Tongue (tissue), 2 donors: ENCODE data around the gene TSPAN31. TPM values are rescaled to one million over a fixed set of nuclear protein-coding genes. Genes with fewer than 3 reads are reported as not detected.

Experiments used
- DNase-seq: peaks from one replicate; pipeline ENCODE4 v3.0.0-alpha.2; 2015
- total RNA-seq: library from RNA; depleted of rRNA; stranded (reverse); fragments of >200 nt; gene quantifications from one replicate; pipeline ENCODE4 v1.2.3, GENCODE V29; 2014

The TSPAN31 gene
- total RNA-seq, 1 donor from 2014 or later, result 57.0 TPM

DNA sequence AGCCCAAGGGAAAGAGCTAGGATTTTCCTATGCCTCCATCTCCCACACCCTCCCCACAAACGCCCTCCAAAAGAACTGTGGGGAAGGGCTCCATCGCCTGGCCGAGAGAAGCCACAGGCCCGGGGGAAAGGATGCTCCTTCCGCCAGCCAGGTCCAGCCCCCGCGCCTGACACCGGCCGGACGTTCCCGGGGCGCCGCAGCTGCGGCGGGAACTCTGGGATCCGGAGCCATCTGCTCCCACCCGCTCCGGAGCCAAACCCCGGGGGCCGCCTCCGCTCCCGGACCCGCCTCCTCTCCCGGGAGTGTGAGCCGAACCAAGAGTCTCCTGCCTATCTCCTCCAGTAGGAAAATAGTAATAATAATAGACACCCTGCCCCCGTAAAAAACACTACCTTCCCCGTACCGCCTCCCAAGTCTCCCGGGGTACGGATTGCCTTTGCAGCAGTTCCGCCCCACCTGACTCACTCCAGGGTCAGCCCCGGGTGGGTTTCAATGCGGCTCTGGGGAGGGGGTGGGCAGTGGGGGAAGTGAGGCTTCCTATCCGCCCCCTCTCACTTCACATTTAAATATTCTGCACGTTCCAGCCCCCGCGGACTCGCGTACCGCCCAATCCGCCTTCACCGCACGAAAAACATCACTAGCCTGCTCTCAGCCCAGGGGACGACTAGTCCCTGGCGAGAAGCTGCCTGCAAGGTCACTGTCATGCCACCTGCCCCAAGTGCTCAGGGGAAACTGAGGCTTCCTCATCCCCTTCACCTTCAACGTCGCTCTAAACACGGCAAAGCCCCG, 8.7 kb upstream of the TSPAN31 start:
- peak; percentile 77 for DNase-seq

DNA sequence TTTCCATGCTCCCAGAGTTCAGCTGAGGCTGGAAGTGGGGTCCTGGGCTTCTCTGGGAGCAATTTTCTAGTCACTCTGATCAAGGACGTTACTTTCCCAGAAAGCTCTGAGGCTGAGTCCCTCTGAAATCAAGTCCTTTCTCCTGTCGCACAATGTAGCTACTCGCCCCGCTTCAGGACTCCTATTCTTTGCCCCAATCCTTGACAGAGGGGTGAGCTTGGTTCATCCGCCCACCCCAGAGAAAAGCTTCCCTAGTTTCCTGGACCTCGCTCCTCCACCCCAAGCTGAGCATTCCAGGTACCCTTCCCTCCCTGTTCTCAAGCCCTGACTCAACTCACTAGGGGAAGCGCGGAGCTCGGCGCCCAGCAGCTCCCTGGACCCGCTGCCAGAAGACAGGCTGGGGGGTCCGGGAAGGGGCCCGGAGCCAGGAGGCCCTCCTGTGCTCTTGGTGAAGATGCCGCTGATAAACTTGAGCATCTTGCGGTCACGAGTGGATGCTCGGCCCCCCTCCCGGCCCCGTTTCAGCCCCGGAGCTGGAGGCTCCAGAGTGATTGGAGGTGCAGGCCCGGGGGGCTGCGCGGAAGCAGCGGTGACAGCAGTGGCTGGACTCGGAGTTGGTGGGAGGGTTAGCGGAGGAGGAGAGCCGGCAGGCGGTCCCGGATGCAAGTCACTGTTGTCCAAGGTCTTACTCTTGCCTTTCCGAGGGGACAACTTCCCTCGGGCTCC, 7.9 kb upstream of the TSPAN31 start:
- no peak for DNase-seq

DNA sequence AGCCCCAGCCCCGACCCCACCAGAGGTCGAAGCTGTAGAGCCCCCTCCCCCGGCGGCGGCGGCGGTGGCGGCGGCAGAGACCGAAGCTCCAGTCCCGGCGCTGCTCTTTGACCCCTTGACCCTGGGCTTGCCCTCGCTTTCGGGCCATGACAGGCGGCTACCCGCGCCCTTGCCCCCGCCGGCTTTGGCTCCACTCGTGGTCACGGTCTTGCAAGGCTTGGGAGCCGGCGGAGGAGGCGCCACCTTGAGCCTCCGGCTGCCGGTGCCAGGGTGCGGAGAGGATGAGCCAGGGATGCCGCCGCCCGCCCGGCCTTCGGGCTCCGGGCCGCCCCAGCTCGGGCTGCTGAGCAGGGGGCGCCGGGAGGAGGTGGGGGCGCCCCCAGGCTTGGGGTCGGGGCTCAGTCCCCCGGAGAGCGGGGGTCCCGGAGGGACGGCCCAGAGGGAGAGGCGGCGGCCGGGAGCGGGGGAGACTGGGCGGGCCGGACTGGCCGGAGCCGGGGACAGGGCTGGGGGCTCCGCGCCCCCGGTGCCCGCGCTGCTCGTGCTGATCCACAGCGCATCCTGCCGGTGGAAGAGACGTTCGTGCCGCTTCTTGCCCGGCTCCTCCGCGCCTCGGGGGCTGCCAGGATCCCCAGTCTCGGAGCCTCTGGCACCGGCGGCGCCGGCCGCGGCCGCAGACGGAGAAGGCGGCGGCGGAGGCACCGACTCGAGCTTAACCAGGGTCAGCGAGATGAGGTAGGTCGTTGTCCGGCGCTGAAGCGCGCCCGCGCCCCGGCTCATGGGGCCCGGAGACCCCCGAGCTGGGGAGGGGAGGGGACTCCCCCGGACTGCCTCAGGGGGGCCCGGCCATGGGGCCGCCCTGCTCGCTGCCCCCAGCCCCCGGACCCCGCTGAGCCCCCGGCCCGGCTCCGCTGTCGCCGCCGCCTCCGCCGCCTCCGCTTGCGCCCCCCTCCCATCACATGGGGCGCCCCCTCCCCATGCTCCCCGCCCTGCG, 7.1 kb upstream of the TSPAN31 start:
- peak; percentile 66 for DNase-seq

DNA sequence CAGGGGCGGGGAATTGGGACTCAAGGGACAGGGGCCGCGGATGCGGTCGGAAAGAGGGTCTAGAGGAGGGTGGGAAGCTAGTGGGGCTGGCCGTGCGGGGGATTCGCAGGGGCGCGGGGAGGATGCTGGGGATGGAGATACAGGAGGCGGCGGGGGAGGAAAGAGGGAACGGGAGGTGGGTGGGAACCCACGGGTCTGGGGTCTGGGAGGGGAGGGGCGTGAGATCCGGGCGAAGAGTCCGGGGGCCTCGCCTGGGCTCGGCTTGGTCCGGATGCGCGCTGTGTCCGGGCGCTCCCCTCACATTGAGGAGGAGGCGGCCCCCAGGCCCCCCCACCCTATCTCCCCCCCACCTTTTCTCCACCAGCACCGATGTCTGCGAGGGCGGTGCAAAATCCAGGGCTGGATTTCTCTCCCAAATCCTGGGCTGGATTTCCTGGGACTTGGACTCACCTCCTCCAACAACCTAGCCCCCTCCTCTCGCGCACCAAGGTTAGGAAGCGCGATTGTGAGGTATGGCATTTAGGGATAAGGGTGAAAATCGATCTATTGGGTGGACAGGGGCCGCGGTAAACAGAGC, 6.1 kb upstream of the TSPAN31 start, which contains the start of gene AGAP2:
TSS of gene AGAP2 (minus strand) at position 82 of the 577 bp plus-strand sequence. CDS start 496 bp downstream, outside the sequence.
- peak; percentile 73 for DNase-seq

DNA sequence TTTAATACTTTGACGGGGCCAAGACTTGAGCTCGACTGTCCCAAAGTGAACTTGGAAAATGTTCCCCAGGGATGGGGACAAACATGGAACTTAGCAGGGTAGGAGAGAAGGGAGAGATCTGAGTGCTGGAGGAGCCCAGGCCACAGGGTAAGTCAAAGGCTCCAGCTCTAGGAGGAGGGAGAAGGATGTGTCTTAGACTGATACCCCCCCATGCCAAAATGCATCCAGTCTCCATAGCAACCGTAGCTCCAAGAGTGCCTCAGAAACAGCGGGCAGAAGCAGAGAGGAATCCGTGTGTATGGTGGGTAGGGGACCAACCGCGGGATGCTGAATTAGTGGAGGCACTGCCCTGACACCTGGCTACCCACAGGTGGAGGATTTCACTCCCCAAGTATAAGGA, 5.5 kb upstream of the TSPAN31 start:
- no peak for DNase-seq

DNA sequence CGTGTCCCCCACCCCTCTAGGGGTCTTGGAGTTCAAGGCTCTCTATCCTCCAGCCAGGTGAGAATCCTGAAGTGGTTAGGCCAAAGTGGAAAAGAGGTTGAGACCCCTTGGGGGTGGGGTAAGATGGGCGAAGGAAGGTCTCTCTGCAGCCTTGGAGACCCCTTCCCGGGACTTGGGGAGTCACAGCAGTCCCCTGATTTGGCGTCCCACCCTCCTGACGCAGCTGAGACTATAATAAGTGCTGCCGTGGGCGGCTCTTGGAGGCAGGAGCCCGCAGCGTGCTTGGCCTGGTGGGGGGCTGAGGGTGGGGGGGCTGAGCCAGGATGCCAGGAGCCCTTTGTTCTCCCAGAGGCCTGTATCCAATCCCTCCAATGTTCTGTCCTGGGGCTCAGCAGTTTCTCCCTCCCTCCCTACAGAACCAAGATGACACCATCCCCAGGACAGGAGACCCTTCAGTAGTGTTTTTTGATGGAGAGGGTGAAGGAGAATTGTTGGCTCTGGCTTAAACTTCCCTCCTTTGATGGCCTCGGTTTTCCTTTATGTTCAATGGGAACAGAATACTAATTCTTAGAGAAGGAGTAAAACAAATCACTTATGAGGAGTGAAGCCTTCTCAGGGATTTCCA, 4.8 kb upstream of the TSPAN31 start:
- DNase-seq, result no peak

DNA sequence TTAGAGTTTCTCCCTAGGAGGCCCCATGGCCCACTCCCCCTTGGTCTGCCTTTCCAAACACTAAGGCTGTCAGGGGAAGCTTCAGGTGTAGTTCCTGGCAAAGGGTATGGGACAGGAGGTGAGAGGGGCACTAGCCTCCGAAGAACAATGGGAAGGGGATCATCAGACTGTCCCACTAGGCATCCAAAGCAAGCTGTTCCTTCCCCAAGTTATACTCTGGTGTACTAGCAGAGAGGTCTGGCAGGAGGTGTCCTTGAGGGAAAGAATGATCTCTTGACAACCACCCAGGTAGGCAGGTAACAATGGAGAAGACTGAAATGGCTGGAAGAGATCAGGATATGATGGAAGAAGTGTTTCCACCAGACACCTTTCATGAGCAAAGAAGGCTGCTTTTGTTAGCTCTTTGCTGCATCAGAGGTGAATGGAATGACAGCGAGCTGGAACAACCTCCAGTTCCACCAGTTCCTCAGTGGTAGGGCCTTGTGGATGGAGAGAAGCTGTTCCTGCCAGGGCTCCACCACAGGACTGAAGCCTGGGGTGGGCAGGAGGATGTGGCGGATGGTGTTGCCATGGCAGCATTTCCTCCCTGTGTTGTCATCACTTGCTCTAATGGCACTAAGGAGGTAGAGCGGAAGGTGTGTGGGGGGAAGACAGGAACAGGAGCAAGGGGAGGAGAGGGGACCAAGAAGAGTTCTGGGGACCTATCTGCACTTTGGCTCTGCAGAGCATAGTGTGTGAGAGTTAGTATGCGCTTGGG, 4.0 kb upstream of the TSPAN31 start:
- no peak for DNase-seq

DNA sequence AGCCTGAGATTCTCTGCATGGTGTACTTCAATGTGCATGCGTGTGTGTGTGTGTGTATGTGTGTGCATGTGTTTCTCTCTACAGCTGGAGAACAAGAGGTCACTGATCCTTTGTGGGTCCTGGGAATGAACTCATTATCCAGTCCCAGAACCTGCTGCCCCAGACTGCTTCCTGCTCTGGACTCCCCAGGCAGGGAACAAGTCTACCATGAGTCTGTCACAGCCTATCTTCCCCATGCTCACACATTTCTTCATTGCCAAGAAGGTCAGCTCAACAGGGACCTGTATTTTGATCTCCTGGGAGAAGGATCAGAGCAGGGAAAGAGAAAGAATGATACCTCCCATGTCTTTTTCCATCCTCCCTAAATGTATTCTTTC, 3.4 kb upstream of the TSPAN31 start:
- no peak for DNase-seq

DNA sequence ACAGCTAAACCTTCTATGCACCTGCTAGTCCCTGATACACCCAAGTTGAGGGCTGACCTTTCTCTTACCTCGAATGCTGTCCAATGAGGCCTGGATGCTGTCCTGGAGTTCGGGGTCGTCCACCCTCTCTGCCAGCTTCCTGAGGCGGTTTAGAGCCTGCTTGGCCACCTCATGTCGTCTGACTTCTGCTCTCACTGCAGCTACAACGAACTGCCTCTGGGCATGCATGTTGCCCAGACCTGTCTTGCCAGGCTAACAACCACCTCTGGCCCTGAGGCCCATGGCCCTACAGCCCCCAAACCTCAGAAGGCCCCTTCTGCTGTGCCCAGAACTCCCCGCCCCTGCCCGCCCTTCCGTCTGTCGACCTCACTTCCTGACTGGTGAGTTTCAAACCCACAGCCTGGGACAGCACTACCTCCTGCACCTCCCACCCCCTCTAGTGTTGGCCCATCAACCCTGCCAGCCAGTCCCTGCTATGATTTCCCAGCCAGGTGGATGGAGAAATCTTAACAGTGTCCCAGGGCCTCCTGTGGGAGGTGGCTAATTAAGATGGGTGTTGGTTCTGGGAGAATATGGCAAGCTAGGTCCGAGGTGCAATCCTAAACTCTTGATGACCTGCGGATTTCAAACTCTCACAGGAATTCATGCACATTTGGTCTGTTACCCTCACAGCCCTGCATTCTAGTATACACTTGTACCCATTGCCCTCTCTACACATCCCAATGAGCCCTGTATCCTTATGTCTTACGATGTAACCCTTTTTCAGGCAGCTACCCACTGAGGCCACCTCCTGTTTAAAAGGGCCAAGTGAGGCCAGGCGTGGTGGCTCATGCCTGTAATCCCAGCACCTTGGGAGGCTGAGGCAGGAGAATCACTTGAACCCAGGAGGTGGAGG, 2.7 kb upstream of the TSPAN31 start:
- no peak for DNase-seq

DNA sequence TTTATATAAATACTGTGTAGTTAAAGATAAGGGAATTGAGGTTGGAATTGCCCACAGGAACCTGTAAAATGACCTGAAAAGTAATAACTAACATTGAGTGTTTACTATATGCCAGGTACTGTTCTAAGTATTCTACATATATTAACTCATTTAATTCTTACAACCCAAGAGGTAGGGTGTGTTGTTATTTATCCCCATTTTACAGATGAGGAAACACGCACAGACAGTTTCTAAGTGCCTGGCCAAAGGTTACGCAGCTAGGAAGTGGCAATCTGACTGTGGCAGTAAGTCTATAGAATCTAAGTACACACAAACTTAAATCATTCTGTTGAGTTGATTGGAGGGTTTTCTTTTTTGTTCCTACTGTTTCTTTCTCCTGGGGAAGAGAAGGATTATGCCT, 1.1 kb upstream of the TSPAN31 start:
- DNase-seq, result no peak

DNA sequence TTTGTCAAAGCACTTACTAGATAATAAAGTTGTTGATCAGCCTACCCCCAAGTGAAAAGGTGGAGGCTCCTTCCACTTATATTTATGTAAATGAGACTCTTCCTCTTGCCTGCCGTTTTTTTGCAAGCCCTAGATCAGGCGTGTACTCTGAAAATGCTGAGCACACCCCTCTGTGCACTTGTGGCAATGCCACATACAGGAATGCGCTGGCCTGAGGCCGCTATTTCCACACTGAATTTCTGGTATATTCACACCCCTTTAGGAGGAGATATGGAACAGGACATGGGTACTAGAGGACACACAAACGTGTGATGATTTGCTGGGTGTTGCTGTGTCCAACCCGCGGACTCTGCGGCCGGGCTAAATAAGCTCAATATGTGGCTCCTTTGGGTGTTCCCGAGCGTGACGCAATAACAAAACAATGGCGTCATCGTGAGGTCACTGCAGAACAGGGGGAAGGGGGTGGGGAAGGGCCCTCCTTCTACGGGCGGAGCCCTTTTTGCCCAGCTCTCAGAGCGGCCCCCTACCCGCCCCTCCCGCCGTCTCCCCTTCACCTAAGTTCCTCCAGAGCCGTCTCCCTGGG, 554 bp upstream of the TSPAN31 start:
- no peak for DNase-seq

DNA sequence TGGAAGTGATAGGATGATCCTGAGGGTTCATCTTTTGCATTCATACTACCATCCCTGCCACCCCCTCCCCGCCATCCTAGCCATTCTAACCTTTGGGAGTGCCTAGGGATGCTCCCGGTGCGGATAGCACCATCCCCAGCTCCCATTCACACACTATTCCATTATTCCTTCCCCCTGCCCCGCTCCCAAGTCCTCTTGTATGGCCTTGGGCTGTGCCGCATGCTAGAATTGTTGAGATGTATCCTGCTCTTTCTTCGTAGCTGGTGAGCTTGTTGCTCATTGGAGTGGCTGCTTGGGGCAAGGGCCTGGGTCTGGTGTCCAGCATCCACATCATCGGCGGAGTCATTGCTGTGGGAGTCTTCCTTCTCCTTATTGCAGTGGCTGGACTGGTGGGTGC, 644 bp downstream of the TSPAN31 start:
- no peak for DNase-seq

DNA sequence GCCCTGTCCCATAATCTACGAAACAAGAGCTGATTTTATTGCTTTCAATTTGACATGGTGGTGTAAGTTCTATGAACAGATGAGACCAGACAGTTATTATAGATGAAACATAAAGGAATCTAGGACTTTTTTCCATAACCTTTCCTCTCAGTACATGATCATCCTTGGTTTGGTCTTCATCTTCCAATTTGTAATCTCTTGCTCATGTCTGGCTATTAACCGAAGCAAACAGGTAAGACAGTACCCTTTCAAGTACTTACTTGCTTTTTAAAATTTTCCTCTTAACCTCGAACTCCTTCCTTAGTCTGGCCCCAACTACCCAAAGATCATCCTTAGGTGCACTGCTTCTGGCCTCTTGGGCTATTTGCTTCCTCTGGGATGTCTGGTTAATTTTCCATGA, 1.2 kb downstream of the TSPAN31 start:
- DNase-seq, result no peak

DNA sequence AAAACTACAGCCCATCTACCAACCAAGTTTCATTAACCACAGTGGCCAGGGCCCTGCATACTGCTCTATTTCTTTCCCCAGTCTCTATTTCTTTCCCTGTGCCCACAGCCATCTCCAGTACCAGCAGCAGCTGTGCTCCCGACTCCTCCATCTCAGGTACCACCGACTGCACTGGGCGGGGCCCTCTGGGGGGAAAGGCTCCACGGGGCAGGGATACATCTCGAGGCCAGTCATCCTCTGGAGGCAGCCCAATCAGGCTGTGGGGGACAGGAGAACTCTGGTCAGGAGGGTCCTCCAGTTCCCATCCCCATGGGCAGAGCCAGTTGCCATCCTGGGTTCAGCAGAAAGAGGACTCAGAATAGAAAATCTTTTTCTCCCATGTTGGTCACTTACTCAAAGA, 4.2 kb downstream of the TSPAN31 start:
- DNase-seq, result no peak

DNA sequence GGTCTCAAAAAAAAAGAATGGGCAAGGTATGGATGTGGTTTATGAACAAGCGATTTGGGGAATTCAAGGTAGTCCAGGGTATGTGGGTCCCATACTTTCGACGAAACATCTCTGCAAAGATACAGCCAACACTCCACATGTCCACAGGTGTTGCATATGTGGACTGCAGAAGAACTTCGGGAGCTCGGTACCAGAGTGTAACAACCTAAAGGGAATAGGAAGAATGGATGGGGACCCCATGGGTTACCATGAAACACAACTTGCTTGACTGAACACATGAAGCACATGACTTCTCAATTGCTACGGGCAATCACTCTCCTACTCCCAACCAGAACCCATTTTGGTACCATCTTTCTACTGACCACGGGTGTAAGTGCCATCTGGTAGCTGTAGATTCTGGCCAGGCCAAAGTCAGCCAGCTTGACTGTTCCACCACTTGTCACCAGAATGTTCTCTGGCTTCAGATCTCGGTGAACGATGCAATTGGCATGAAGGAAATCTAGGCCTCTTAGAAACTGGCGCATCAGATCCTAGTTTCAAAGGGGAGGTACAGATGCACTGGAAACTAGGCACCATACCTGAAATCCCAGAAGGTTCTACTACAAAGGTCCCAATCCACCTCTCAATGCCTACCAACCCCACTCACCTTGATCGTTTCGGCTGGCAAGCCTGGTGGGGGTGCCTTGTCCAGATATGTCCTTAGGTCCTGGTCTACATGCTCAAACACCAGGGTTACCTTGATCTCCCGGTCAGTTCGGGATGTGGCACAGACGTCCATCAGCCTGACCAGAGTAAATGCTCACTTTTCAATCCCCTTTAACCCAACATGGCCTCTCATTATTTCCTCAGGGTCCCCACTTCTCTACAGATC, 6.0 kb downstream of the TSPAN31 start:
- no peak for DNase-seq

DNA sequence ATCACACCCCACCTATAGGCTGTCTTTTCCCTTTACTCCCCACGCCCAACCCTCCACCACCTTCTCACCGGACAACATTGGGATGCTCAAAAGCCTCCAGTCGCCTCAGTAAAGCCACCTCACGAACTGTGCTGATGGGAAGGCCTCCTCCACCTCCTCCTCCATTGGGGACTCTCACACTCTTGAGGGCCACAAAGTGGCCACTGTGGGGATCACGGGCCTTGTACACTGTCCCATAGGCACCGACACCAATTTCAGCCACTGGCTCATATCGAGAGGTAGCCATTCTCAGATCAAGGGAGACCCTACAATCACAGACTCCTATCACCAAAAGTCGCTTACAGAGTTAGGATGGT, 6.6 kb downstream of the TSPAN31 start:
- DNase-seq, result no peak

DNA sequence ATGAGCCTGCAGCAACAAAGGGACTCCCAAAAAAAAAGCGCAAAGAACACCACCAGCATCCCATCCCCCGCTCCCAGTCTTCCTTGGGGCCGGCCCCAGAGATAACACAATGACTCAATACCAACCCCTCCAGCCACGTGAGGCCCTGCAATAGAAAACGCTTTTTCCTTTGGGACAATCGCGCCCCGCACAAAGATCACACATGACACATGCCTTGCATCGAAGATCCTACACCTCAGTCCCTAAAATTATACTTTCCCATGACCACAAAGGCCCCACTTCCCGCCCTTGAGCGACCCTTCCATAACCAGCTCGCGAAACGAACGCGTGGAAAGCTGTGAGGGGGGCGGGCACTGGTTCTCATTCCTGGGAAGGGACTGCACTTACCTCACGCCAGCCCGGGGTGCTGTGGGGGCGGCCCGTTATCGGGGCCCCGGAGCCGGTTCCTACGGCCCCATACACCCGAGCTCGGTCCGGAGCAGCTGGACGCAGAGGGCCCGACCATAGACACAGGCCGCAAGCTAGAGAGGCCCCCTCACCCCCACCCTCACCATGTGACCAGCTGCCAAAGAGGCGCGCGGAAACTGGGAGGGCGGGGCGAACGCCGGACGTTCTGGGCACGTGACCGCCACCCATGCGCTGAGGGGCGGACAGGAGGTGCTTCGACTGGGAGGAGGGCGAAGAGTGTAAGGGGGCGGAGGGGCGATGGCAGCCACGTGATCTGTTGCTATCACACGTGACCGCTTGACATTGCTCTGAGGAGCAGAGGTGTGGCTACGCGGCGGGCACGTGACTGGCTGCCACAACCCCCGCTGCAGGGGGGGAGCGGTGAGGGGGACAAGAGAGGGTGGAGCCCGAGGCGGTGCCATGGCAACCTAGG, 7.2 kb downstream of the TSPAN31 start, which contains the start of gene CDK4:
TSS of gene CDK4 (minus strand) at position 523 of the 880 bp plus-strand sequence. CDS start 593 bp downstream, outside the sequence.
- DNase-seq, result peak; percentile 99
